ENCODE results near the gene PARD3. TPM values are rescaled to one million over a fixed set of nuclear protein-coding genes. Genes with fewer than 3 reads are reported as not detected.
"Not testable (repeated sequence)": the region's sequence is repeated elsewhere in the genome, so short reads cannot be mapped to it uniquely, and the experiment has no call there.

Gene PARD3
- total RNA-seq, 1 donor from 2014 or later = 88.7 TPM

DNA sequence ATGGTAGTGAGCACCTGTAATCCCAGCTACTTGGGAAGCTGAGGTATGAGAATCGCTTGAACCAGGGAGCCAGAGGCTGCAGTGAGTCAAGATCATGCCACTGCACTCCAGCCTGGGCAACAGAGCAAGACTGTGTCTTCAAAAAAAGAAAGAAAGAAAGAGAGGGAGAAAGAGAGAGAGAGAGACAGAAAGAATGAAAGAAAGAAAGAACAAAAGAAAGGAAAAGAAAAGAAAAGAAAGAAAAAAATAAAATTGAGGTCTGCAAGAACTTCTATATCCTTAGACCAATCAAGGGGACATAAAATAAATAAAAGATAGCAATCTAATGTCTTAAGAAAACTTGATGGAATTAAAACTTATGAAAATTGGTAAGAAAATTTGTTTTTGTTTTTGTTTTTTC is 34.9 kb upstream of the PARD3 start:
- Histone ChIP-seq H3K9me3 (ENCODE audit: control insufficient read depth in 3 of 3, low read length in 3 of 3) (no peaks in the 10 kb centered on the region), H3K36me3 (ENCODE audit: control insufficient read depth in 3 of 3, insufficient read depth in 3 of 3, low read length in 3 of 3) (no peaks in the 10 kb centered on the region), H3K27ac (ENCODE audit: low read depth, low read length) (no peak overlapping the region)

DNA sequence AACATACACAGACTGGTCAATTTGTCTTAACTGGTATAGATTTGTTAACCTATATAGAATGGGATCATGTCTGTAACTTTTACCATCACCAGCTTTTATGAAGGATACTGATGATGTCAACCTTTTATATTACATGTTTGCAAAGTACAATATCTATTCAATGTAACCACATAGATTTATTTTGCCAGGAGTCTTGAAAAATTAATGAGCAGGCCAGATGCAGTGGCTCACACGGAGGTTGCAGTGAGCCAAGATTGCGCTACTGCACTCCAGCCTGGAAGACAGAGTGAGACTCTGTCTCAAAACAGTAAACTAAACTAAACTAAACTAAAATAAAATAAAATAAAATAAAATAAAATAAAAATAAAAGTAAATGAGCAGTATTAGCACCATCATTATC is 30.0 kb upstream of the PARD3 start:
- H3K36me3 ChIP-seq (ENCODE audit: control insufficient read depth in 3 of 3, insufficient read depth in 3 of 3, low read length in 3 of 3) = no peaks in the 10 kb centered on the region
- H3K9ac ChIP-seq (ENCODE audit: low read depth in 1 of 3, low read length in 3 of 3) = no peak overlapping the region
- H3K4me3 ChIP-seq (ENCODE audit: low read length in 3 of 3) = no peak overlapping the region
- H3K27me3 ChIP-seq (ENCODE audit: control insufficient read depth in 3 of 3, insufficient read depth in 3 of 3, low read length in 3 of 3) = no peaks in the 10 kb centered on the region
- H3K4me1 ChIP-seq (ENCODE audit: control insufficient read depth in 3 of 3, insufficient read depth in 3 of 3, low read length in 3 of 3) = no peaks in the 10 kb centered on the region
- no peak overlapping the region for H3K27ac ChIP-seq (ENCODE audit: low read depth, low read length)
- H3K9me3 ChIP-seq (ENCODE audit: control insufficient read depth in 3 of 3, low read length in 3 of 3) = no peaks in the 10 kb centered on the region

More for the DNA sequence above, 34.9 kb upstream of the PARD3 start:
- H3K9ac ChIP-seq (ENCODE audit: low read depth in 1 of 3, low read length in 3 of 3) = no peak overlapping the region
- no peak overlapping the region for H3K4me3 ChIP-seq (ENCODE audit: low read length in 3 of 3)
- H3K4me1 ChIP-seq (ENCODE audit: control insufficient read depth in 3 of 3, insufficient read depth in 3 of 3, low read length in 3 of 3) = peaks cover 0 to 4% (median 0%) of the 10 kb centered on the region in 3 donors
- no peaks in the 10 kb centered on the region for H3K27me3 ChIP-seq (ENCODE audit: control insufficient read depth in 3 of 3, insufficient read depth in 3 of 3, low read length in 3 of 3)

DNA sequence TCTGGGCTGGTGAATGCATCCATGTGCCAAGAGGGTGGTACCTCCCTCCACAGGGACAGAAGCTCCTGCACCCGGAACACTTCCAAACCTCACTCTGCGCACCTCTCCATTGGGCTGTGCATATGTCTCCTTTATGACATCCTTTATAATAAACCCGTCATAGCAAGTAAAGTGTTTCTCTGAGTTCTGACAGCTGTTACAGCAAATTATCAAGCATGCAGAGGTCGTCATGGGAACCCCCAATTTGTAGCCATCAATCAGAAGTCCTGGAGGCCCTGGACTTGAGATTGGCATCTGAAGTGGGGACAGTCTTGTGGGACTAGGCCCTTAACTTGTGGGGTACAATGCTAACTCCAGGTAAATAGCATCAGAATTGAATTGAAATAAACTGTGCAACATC is 29.4 kb upstream of the PARD3 start:
- Histone ChIP-seq H3K27me3 (ENCODE audit: control insufficient read depth in 3 of 3, insufficient read depth in 3 of 3, low read length in 3 of 3) (no peaks in the 10 kb centered on the region), H3K9ac (ENCODE audit: low read depth in 1 of 3, low read length in 3 of 3) (no peak overlapping the region), H3K27ac (ENCODE audit: low read depth, low read length) (no peak overlapping the region), H3K36me3 (ENCODE audit: control insufficient read depth in 3 of 3, insufficient read depth in 3 of 3, low read length in 3 of 3) (no peaks in the 10 kb centered on the region), H3K4me3 (ENCODE audit: low read length in 3 of 3) (no peak overlapping the region), H3K4me1 (ENCODE audit: control insufficient read depth in 3 of 3, insufficient read depth in 3 of 3, low read length in 3 of 3) (no peaks in the 10 kb centered on the region), H3K9me3 (ENCODE audit: control insufficient read depth in 3 of 3, low read length in 3 of 3) (no peaks in the 10 kb centered on the region)

DNA sequence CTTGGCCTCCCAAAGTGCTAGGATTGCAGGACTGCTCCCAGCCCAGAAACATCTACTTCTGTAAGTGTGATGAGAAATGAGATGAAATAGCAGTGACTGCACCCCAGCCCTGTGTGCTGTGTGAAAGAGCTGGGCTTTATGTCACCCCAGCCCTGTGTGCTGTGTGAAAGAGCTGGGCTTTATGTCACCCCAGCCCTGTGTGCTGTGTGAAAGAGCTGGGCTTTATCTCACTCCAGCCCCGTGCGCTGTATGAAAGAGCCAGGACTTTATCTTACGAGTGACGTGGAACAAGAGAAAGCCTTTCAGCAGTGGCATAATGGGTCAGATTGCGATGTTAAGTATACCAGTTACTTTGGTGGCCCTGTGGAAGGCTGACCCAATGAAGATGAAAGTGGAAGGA is 28.4 kb upstream of the PARD3 start:
- H3K36me3 ChIP-seq (ENCODE audit: control insufficient read depth in 3 of 3, insufficient read depth in 3 of 3, low read length in 3 of 3); H3K4me3 ChIP-seq (ENCODE audit: low read length in 3 of 3); H3K4me1 ChIP-seq (ENCODE audit: control insufficient read depth in 3 of 3, insufficient read depth in 3 of 3, low read length in 3 of 3); H3K27me3 ChIP-seq (ENCODE audit: control insufficient read depth in 3 of 3, insufficient read depth in 3 of 3, low read length in 3 of 3); H3K27ac ChIP-seq (ENCODE audit: low read depth, low read length); H3K9me3 ChIP-seq (ENCODE audit: control insufficient read depth in 3 of 3, low read length in 3 of 3); H3K9ac ChIP-seq (ENCODE audit: low read depth in 1 of 3, low read length in 3 of 3): not testable (repeated sequence)

DNA sequence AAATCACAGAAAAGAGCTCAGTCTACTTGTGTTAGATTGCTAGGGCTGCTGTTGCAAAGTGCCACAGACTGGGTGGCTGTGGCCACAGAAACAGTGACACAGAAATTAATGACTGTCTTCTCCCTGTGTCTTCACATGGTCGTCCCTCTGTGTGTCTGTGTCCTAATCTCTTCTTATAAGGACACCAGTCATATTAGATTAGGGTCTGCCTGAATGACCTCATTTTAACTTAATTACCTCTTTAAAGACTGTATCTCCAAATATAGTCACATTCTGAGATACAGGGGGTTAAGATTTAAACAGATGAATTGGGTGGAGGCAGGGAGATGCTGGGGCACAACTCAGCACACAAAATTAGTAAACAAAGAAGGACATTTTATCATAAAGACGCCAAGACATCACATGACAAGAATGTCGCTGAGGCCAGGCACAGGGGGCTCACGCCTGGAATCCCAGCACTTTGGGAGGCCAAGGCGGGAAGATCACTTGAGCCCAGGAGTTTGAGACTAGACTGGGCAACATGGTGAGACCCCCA is 23.3 kb upstream of the PARD3 start:
- H3K9ac ChIP-seq (ENCODE audit: low read depth in 1 of 3, low read length in 3 of 3) = no peak overlapping the region
- H3K27me3 ChIP-seq (ENCODE audit: control insufficient read depth in 3 of 3, insufficient read depth in 3 of 3, low read length in 3 of 3) = no peaks in the 10 kb centered on the region
- H3K9me3 ChIP-seq (ENCODE audit: control insufficient read depth in 3 of 3, low read length in 3 of 3) = no peaks in the 10 kb centered on the region
- no peaks in the 10 kb centered on the region for H3K36me3 ChIP-seq (ENCODE audit: control insufficient read depth in 3 of 3, insufficient read depth in 3 of 3, low read length in 3 of 3)
- H3K4me3 ChIP-seq (ENCODE audit: low read length in 3 of 3) = no peak overlapping the region
- no peak overlapping the region for H3K27ac ChIP-seq (ENCODE audit: low read depth, low read length)
- H3K4me1 ChIP-seq (ENCODE audit: control insufficient read depth in 3 of 3, insufficient read depth in 3 of 3, low read length in 3 of 3) = peaks cover 0 to 7% (median 2%) of the 10 kb centered on the region in 3 donors

DNA sequence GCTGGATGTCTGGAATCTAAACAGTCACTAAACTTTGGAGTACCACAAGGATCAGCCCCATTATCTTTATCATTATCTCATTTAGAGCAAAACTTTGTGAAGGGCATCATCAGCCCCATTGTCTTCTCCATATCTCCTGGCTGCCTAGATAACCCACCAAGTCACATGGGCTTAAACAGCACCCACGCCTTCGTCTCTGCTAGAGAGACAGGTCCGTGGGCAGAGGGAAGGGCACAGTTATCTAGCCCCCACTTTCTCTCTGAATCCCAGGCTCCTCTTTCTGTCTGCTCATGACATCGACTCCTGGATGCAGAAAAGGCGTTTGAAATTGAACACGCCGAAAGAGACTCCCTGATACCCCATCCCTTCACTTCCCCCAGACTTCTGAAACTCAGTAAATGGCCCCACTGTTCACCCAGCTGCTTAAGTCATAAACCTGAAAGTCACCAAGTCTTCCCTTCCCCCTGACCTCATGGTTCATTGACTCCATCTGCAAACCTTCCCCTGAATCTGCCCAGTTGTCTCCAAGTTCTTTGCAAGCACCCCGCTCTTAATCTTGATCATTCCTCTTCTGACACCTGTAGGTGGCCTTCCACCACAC is 20.9 kb upstream of the PARD3 start:
- no peaks in the 10 kb centered on the region for H3K36me3 ChIP-seq (ENCODE audit: control insufficient read depth in 3 of 3, insufficient read depth in 3 of 3, low read length in 3 of 3)
- H3K4me3 ChIP-seq (ENCODE audit: low read length in 3 of 3) = no peak overlapping the region
- H3K27ac ChIP-seq (ENCODE audit: low read depth, low read length) = no peak overlapping the region
- H3K9me3 ChIP-seq (ENCODE audit: control insufficient read depth in 3 of 3, low read length in 3 of 3) = no peaks in the 10 kb centered on the region
- H3K4me1 ChIP-seq (ENCODE audit: control insufficient read depth in 3 of 3, insufficient read depth in 3 of 3, low read length in 3 of 3) = peaks cover 0 to 7% (median 2%) of the 10 kb centered on the region in 3 donors
- no peaks in the 10 kb centered on the region for H3K27me3 ChIP-seq (ENCODE audit: control insufficient read depth in 3 of 3, insufficient read depth in 3 of 3, low read length in 3 of 3)
- H3K9ac ChIP-seq (ENCODE audit: low read depth in 1 of 3, low read length in 3 of 3) = no peak overlapping the region

DNA sequence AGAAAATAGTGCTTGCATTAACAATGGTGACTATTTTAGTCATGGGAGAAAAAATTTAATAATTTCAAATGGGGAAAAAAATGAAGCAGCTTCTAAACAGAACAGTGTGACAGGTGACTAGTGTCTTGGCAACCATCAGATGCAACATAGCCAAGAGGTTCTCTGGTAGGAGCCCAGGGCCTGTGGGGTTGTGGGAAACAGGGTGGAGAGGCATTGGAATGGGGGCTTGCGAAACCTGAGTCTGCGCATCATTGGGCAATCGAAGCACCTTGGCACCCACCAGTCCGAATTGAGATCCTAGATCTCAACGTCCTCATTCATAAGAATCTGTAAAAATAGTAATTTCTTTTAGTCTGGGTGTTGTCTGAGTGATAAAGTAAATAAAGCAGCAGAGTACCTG is 19.2 kb upstream of the PARD3 start:
- no peak overlapping the region for H3K4me3 ChIP-seq (ENCODE audit: low read length in 3 of 3)

DNA sequence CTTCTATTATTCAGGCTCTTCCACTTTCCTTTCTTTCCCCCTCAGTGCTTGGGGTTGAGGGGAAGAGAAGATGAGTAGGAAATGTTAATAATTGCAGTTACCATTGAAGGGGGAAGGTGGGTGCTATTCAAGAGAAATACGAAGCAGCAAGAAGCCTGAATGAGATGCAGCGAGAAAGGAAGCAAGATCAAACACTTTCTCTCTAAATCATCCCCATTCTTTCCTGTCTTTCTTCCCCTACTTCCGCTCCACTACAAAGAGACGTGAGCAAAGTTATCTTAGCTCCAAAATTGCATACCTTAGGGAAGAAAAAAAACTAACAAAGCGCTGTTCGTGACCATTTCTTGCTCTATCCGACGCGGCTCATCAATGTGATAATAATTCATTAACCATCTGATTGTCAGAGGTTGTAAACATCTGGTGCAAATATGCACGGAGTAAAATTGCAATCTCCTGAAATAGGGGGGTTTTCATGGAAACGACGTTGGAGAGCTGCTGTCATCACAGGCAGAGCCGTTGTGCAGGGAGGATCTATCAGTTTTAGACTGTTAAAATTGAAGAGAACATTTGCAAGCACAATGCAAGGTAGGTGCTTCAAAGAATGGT is 15.2 kb upstream of the PARD3 start:
- H3K27ac ChIP-seq (ENCODE audit: low read depth, low read length) = no peak overlapping the region
- peaks cover 5 to 11% (median 10%) of the 10 kb centered on the region in 3 donors for H3K4me1 ChIP-seq (ENCODE audit: control insufficient read depth in 3 of 3, insufficient read depth in 3 of 3, low read length in 3 of 3)
- H3K36me3 ChIP-seq (ENCODE audit: control insufficient read depth in 3 of 3, insufficient read depth in 3 of 3, low read length in 3 of 3) = no peaks in the 10 kb centered on the region
- H3K4me3 ChIP-seq (ENCODE audit: low read length in 3 of 3) = no peak overlapping the region
- no peaks in the 10 kb centered on the region for H3K27me3 ChIP-seq (ENCODE audit: control insufficient read depth in 3 of 3, insufficient read depth in 3 of 3, low read length in 3 of 3)
- no peak overlapping the region for H3K9ac ChIP-seq (ENCODE audit: low read depth in 1 of 3, low read length in 3 of 3)
- H3K9me3 ChIP-seq (ENCODE audit: control insufficient read depth in 3 of 3, low read length in 3 of 3) = no peaks in the 10 kb centered on the region

More for the DNA sequence above, 19.2 kb upstream of the PARD3 start:
- Histone ChIP-seq H3K4me1 (ENCODE audit: control insufficient read depth in 3 of 3, insufficient read depth in 3 of 3, low read length in 3 of 3) (peaks cover 0 to 7% (median 2%) of the 10 kb centered on the region in 3 donors), H3K27ac (ENCODE audit: low read depth, low read length) (no peak overlapping the region), H3K9me3 (ENCODE audit: control insufficient read depth in 3 of 3, low read length in 3 of 3) (no peaks in the 10 kb centered on the region), H3K36me3 (ENCODE audit: control insufficient read depth in 3 of 3, insufficient read depth in 3 of 3, low read length in 3 of 3) (no peaks in the 10 kb centered on the region), H3K27me3 (ENCODE audit: control insufficient read depth in 3 of 3, insufficient read depth in 3 of 3, low read length in 3 of 3) (no peaks in the 10 kb centered on the region), H3K9ac (ENCODE audit: low read depth in 1 of 3, low read length in 3 of 3) (no peak overlapping the region)

DNA sequence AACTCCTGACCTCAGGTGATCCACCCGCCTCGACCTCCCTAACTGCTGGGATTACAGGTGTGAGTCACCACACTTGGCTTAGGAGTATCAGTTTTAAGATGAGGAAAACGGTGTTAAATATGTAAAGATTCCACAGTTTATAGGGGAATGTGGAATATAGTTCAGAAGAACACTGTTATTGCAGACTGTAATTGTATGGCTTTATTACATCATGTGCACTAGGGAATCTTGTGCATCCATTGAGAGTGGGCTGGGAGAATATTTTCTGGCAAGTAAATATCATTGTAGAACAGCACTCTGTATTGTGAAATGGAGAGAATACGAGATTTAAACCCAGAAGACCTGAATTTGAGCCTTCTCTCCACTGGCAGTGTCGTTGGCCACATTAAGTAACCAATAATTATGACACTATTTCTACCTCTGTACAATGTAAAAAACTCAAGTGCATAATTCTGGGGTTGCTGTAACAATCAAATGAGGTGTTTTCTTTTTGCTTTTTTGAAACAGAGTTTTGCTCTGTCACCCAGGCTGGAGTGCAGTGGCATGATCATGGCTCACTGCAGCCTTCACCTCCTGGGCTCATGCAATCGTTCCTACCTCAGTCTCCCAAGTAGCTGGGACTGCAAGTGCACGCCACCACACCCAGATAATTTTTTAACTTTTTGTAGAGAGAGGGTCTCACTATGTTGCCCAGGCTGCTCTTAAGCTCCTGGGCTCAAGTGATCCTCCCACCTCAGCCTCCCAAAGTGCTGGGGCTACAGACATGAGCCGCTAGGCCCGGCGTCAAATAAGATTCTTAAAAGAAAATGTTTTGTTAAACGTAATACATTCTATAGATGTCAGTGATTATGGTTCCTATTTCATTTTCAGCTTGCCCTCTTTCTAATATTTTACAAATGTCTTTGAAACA is 12.0 kb upstream of the PARD3 start:
- Histone ChIP-seq H3K9me3 (ENCODE audit: control insufficient read depth in 3 of 3, low read length in 3 of 3) (no peaks in the 10 kb centered on the region), H3K36me3 (ENCODE audit: control insufficient read depth in 3 of 3, insufficient read depth in 3 of 3, low read length in 3 of 3) (no peaks in the 10 kb centered on the region), H3K9ac (ENCODE audit: low read depth in 1 of 3, low read length in 3 of 3) (no peak overlapping the region), H3K4me3 (ENCODE audit: low read length in 3 of 3) (no peak overlapping the region), H3K27me3 (ENCODE audit: control insufficient read depth in 3 of 3, insufficient read depth in 3 of 3, low read length in 3 of 3) (peaks cover 0 to 4% (median 0%) of the 10 kb centered on the region in 3 donors), H3K27ac (ENCODE audit: low read depth, low read length) (no peak overlapping the region), H3K4me1 (ENCODE audit: control insufficient read depth in 3 of 3, insufficient read depth in 3 of 3, low read length in 3 of 3) (peaks cover 9 to 19% (median 9%) of the 10 kb centered on the region in 3 donors)

DNA sequence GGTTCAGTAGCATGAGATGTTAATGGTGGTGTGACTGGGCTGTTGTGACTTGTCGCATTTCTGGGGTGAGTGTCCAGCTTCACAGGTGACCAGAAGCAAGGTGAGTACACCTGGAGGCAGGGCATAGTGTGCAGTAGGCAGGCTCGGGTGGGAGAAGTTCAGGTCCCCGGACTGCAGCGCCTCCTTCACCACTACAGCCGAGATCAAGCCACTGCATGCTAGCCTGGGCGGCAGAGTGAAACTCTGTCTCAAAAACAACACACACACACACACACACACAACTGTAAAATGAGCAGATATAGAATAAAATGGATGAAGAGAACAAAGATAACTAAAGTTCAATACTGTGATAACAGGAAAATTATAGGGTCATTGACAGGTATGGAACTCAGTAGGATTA is 11.1 kb upstream of the PARD3 start:
- Histone ChIP-seq H3K36me3 (ENCODE audit: control insufficient read depth in 3 of 3, insufficient read depth in 3 of 3, low read length in 3 of 3) (no peaks in the 10 kb centered on the region), H3K9me3 (ENCODE audit: control insufficient read depth in 3 of 3, low read length in 3 of 3) (no peaks in the 10 kb centered on the region), H3K27ac (ENCODE audit: low read depth, low read length) (no peak overlapping the region), H3K9ac (ENCODE audit: low read depth in 1 of 3, low read length in 3 of 3) (no peak overlapping the region), H3K27me3 (ENCODE audit: control insufficient read depth in 3 of 3, insufficient read depth in 3 of 3, low read length in 3 of 3) (peaks cover 0 to 4% (median 0%) of the 10 kb centered on the region in 3 donors), H3K4me3 (ENCODE audit: low read length in 3 of 3) (no peak overlapping the region), H3K4me1 (ENCODE audit: control insufficient read depth in 3 of 3, insufficient read depth in 3 of 3, low read length in 3 of 3) (peaks cover 9 to 19% (median 9%) of the 10 kb centered on the region in 3 donors)

All from skeletal muscle tissue (tissue), 4 donors.